CD4-positive, alpha-beta T cell treated with Interleukin-12 subunit alpha and Interleukin-12 subunit beta, for 1 hour (primary cell): ENCODE measurements around the gene SPATC1L.

Experiments
- DNase-seq: peaks from one replicate; pipeline ENCODE4 v3.0.0-alpha.2; 2020

Gene SPATC1L

DNA sequence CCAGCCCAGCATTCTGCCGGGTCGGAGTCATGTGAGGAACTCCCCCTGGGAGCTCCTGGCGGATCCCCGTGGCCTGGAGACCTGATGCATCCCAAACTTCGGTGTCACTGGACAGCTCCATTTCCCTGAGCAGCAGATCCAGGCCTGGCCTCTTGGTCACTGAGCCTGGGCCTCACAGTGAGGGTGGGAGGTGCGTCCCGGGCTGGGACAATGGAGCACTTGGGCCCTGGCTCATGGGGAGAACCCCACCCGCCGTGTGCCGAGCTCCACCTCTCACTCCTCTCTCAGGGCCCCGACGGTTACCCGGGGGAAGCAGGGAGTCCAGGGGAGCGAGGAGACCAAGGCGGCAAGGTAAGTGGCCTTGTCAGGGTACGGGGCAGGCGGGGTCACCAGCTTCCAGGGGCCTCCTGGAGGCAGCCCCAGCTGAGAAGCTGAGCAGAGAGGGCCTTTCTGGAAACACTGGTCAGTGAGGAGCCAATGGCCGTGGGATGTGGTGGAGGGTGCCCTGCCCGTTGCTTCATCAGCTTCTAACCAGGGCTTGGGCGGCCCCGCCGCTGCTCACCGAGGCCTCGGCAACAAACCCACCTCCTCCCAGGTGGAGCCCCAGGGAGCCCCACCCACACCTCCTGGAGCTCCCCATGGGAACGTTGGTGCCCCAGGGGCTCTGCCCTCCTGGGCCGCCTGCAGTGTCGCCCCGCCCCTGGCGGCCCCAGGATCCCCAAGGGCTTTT, 66.5 kb downstream of the SPATC1L start:
- no peak for DNase-seq

DNA sequence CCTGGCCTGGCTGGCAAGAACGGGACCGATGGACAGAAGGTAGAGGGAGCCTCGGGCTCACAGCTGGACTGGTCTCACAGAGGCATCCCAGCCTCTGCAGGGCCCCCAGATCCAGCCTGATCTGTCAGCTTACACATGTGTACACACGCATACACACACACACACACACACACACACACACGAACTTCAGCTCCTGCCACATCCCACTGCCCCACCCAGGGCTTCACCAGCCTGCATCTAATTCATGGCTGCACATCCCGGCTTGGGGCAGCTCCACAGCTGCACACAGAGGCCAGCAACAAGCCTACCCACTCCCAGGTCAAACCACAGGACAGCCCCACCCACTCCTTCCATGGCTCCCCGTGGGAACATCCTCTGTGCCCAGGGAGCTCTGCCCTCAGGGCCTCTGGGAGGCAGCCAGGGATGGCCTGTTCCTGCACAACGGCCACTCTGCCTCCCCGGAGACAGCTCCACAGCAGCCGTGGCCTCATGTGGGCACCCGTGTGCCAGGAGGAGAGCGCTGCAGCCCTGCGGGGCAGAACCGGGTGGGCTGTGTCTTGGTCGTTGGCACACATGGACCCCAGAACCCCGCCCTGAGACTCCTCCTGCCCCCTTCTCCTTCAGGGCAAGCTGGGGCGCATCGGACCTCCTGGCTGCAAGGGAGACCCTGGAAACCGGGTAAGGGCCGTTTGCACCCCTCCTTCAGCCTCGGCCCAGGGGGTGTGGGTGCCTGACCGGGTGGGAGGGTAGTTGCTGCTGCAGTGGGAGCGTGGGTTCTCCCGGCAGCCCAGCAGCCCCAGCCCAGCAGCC, 67.3 kb downstream of the SPATC1L start:
- DNase-seq: no peak

DNA sequence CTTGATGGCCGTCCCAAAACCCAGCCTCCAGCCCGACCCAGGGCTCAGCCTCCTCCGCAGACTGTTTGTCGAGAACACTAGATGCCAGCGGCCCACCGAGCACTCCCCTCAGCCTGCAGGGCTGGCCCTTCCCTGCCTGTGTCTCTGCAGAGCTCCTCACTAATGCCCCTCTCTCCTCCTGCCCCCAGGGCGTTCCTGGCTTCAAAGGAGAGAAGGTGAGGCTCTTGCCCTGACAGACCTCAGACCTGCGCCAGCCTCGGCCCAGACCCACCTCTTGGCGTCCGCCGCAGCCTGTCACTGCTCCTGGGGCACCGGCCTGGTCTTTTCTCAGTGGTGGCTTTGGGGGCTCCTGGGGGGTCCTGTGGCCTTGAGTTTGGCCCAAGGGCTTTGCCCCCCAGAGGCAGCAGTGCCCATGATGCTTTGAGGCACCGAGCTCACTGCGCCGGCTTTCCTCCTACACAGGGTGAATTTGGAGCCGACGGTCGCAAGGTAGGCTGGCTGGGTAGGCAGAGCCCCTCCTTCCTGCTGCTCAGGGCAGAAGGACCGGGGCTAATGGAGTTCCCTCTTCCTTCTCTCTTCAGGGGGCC, 68.0 kb downstream of the SPATC1L start:
- DNase-seq: no peak

DNA sequence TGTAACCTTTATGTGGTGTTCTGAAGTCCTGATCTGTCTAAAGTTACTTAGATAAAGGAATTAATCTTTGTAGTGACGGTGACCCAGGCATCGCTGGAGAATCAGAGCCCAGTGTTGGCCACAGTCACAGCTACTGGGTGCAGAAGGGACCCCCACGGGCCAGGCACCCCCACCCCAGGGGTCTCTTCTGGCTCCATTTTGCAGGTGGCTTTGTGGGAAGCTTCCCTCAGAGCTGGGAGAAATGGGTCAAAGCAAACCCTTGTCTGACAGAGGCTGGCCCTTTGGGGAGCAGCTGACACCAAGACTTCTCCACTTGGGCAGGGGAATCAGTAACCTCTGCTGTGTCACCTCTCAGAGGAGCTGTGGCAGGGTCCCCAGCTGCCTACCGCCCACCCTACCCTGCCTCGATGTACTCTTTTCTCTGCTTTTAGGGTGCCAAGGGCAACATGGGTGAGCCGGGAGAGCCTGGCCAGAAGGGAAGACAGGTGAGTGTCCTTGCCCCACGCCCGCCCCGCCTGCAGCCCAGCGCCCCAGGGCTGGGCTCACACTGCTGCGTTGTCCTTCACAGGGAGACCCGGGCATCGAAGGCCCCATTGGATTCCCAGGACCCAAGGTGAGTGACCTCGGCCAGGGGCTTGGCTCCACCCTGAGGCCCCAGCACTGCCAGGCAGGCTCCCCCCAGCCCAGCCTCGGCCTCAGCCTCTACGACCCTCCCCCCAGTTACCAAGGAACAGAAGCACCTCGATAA, 68.6 kb downstream of the SPATC1L start:
- DNase-seq: no peak

DNA sequence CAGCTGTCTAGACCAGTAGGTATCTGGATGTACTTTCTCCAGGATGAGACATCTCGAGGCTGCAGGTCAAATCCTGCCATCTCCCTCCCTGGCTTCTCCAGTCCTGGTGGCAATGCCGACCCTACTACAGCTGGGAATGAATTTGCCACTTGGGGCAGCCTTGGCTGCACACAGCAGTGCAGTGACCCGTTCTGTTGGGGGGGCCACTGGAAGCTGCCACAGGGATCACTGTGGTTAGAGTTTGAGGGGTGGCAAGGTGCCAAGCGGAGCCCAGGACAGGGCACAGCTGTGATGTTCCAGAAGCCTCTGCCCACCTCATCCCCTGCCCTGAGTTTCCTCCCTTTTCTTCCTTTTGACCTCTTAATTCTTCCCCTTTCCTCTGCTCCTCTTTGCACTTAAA, 69.3 kb downstream of the SPATC1L start:
- DNase-seq: no peak

DNA sequence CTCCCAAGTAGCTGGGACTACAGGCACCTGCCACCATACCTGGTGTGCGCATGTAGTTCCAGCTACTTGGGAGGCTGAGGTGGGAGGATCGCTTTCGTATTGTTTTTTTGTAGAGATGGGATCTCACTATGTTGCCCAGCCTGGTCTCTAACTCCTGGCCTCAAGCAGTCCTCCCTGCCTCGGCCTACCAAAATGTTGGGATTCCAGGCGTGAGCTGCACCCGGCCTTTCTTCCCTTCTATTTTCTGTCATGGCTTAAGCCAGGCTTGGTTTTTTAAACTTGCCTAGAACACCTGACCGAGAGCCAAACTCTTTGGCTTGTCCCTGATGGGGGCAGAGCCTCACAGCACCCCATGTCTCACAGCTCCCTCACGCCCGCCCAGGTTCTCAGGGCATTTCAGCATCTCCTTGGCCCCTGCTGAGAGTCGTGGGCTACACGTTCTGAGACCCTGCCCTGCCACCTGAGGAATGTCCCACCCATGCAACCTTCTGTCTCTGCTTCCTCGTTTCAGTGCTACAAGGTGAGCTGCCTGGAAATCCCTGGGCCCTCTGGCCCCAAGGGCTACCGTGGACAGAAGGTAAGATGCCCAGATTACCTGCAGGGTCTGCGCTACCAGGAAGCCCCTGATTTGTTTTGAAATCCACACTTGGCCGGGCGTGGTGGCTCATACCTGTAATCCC, 70.6 kb downstream of the SPATC1L start:
- no peak for DNase-seq

DNA sequence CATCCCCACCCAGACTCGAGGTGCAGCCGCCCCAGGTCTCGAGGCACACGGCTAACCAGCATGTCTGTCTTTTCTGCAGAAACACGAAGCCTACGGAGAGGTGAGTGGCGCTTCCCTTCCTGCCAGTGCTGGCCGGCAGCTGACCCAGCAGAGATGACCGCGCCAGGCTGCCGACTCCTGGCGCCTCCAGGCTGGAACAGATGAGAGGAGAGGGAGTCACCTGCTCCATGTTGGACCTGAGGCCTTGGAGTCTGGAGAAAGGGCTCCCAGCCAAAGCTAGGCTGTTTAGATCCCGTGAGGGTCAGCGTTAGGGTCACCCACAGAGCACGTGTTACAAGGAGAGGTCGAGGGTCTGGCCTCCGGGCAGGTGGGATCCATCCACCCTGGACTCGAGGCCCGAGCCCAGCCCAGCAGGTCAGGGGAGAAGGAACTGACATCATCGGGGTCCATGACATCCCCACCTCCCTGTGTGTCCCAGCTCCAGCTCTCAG, 71.5 kb downstream of the SPATC1L start:
- no peak for DNase-seq

DNA sequence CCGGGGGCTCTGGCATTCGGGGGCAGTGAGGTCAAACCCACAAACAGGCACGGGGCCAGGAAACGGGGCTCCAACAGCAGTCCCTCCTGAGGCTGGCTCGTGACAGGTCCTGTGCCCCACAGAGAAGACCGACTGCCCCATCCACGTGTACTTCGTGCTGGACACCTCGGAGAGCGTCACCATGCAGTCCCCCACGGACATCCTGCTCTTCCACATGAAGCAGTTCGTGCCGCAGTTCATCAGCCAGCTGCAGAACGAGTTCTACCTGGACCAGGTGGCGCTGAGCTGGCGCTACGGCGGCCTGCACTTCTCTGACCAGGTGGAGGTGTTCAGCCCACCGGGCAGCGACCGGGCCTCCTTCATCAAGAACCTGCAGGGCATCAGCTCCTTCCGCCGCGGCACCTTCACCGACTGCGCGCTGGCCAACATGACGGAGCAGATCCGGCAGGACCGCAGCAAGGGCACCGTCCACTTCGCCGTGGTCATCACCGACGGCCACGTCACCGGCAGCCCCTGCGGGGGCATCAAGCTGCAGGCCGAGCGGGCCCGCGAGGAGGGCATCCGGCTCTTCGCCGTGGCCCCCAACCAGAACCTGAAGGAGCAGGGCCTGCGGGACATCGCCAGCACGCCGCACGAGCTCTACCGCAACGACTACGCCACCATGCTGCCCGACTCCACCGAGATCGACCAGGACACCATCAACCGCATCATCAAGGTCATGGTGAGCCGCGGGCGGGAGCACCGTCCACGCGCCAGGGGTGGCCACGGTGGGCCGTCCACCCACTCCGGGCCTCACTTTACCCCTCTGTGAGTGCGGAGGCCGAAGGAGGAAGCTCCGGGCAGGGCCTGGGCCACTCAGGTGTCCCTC, 72.2 kb downstream of the SPATC1L start:
- no peak for DNase-seq

DNA sequence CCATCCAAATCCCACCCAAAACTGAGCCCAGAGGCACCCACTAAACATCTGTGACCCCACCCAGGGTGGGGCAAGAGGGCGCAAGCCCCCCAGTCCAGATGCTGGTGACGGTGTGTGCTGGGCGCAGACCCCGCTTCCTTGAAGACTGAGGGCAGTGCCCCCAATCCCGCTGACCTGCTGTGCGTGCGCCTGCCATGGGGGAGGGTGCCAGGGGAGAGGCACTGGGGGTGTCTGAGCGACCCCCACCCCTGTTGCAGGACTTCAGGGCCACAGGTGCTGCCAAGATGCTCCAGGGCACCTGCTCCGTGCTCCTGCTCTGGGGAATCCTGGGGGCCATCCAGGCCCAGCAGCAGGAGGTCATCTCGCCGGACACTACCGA, 73.1 kb downstream of the SPATC1L start:
- DNase-seq: no peak
